ENCODE results near the gene PDCD11.

PDCD11 gene

DNA sequence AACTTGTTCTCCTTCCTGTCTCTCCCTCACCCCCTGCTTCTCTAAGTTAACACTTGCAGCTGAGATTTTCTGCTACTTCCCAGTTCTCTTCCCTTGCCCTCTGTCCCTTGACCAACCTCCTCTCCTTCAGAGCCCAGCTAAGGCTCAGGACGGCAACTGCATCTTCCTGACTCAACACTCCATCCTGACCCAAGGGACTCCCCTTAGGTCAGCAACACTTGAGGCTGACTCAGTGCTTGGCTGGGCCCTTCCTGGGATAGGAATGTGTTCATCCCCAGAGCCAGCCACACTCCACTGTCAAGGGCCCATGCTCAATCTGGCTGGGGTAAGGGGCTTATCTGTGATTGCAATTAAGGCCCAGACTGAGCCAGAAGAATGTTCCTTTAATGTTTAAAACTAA is 52.3 kb downstream of the PDCD11 start:
- no peak overlapping the region for H3K4me3 ChIP-seq (ENCODE audit: low read depth in 1 of 2, low read length in 1 of 2)
- TF ChIP-seq CTCF (IDR thresholded peaks at IDR 0.05): no peak
- no peak overlapping the region for H3K27ac ChIP-seq
- H3K27me3 ChIP-seq: peaks cover 45% of the 10 kb centered on the region
- peaks cover 7 to 13% of the 10 kb centered on the region in 2 experiments for H3K4me1 ChIP-seq (ENCODE audit: control insufficient read depth in 1 of 2, insufficient read depth in 1 of 2, low read depth in 1 of 2, low read length in 1 of 2)
- H3K36me3 ChIP-seq: peaks cover 28% of the 10 kb centered on the region
- H3K9me3 ChIP-seq: no peaks in the 10 kb centered on the region

- Histone ChIP-seq H3K27ac (no peak overlapping the region), H3K4me1 (ENCODE audit: control insufficient read depth in 1 of 2, insufficient read depth in 1 of 2, low read depth in 1 of 2, low read length in 1 of 2) (peaks cover 7 to 13% of the 10 kb centered on the region in 2 experiments), H3K27me3 (peaks cover 52% of the 10 kb centered on the region), H3K36me3 (peaks cover 21% of the 10 kb centered on the region), H3K4me3 (ENCODE audit: low read depth in 1 of 2, low read length in 1 of 2) (no peak overlapping the region), H3K9me3 (no peaks in the 10 kb centered on the region)
- no peak for TF ChIP-seq CTCF (IDR thresholded peaks at IDR 0.05)
Measured at GRCh38 chr10:103449208-103450144, 53.0 kb downstream of the PDCD11 start.

DNA sequence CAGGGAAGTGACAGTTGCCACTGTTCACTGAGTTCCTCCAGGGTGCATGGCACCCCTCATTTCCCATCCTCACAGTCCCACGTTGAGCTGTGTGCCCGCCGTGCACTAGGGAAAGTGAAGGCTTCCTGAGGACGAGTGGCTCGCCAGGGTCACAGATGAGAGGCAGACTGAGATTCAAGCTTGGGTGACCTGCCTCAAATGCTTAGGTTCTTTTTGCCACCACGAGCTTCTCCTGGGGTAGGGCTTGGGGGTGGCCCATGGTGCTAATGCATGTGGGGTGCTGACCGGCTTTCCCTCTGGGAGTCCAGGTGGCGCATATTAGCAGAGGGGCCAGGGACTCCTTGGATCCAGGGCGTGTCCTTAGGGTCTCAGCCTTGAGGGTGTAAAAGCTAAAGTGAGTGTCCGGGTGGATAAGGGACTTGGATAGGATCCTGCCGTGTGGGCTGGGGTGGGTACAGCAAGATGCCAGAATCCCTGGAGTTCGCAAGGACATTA is 53.8 kb downstream of the PDCD11 start:
- no peak overlapping the region for H3K4me3 ChIP-seq (ENCODE audit: low read depth in 1 of 2, low read length in 1 of 2)
- H3K9me3 ChIP-seq: no peaks in the 10 kb centered on the region
- peaks cover 59% of the 10 kb centered on the region for H3K27me3 ChIP-seq
- H3K36me3 ChIP-seq: peaks cover 13% of the 10 kb centered on the region
- peaks cover 7 to 13% of the 10 kb centered on the region in 2 experiments for H3K4me1 ChIP-seq (ENCODE audit: control insufficient read depth in 1 of 2, insufficient read depth in 1 of 2, low read depth in 1 of 2, low read length in 1 of 2)
- H3K27ac ChIP-seq: no peak overlapping the region
- TF ChIP-seq CTCF (IDR thresholded peaks at IDR 0.05): no peak

DNA sequence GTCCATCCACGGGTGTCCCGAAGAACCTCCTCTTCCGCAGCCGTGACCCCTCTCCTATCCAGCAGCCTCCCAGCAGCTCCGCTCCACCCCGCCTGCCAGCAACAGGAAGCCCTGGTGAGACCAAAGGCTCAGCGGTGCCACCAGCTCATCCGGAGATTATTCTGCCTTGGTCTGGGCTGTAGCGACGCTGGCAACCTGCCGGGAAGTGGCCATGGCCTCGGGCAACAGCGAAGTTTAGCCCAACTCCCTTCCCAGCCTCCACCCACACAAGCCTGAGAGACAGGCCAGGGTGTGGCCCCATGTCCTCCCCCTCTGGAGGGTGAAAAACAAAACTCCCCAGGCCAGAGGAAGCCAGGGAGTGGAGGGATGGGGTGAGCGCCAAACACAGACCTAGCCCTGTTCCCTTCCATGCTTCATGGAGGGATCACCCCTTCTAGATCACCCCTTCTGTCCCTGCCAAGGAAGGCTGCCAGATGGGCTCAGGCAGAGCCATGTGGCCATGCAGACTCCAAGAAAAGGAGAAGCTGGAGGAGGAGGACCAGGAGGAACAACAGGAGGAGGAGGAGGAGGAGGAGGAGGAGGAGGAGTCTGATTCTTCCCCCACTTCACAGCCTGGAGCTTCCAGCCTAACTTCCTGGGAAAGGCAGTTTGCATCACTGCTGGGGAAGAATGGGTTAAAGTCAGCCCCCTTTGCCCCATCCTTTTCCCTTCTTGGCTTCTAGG is 54.8 kb downstream of the PDCD11 start:
- Histone ChIP-seq H3K27me3 (peaks cover 59% of the 10 kb centered on the region), H3K27ac (no peak overlapping the region), H3K4me1 (ENCODE audit: control insufficient read depth in 1 of 2, insufficient read depth in 1 of 2, low read depth in 1 of 2, low read length in 1 of 2) (peaks cover 7 to 13% of the 10 kb centered on the region in 2 experiments), H3K4me3 (ENCODE audit: low read depth in 1 of 2, low read length in 1 of 2) (no peak overlapping the region), H3K36me3 (peaks cover 3% of the 10 kb centered on the region), H3K9me3 (no peaks in the 10 kb centered on the region)
- no peak for TF ChIP-seq CTCF (IDR thresholded peaks at IDR 0.05)

DNA sequence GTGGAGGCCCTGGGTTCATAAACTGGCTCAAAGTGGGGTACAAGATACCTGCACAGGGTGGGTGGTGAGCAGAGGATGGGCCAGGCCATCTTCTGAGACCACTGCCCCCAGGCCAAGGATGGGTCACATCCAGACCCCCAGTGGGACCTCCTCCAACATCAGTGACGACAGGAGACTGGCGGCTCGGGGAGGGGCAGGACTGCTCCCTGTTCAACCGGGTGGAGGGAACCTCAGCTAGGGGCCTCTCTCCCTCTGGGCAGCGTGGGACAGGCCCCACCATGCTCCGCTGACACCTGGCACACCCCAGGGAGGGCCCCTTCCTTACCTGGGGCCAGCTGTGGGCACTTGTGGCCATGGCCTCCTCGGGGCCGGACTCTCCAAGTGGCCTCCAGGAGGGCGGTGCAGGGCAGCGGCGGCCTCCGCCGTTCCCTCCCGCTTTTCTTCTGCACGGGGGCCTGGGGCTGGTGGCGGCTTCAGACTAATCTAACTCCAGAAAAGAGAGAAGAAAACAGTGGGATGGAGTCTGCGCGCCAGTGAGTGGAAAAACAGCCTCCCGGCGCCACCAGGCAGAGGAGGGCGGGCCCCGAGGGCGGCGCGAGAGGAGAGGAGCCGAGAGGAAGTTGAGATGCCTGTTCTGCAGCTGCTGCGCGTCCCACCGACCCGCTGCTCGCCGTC is 55.5 kb downstream of the PDCD11 start, which contains the start of gene CALHM2:
TSS of gene CALHM2 (minus strand) at position 540 of the 675 bp plus-strand sequence. CDS start 2,429 bp downstream, outside the sequence.
- Histone ChIP-seq H3K27ac (no peak within 1 kb of the TSS), H3K4me1 (ENCODE audit: control insufficient read depth in 1 of 2, insufficient read depth in 1 of 2, low read depth in 1 of 2, low read length in 1 of 2) (peaks cover 7 to 13% of the 10 kb centered on the region in 2 experiments), H3K4me3 (ENCODE audit: low read depth in 1 of 2, low read length in 1 of 2) (peak within 1 kb of the TSS; percentile 12 to 35), H3K27me3 (peaks cover 59% of the 10 kb centered on the region), H3K36me3 (no peaks in the 10 kb centered on the region), H3K9me3 (no peaks in the 10 kb centered on the region)
- no peak for TF ChIP-seq CTCF (IDR thresholded peaks at IDR 0.05)
